B cell (primary cell): ENCODE measurements around the gene COL28A1. TPM values are rescaled to one million over a fixed set of nuclear protein-coding genes. Genes with fewer than 3 reads are reported as not detected.

Source experiments
- ATAC-seq: fragments of 200-7000 bp; cut with Tn5 transposase; one replicate; pipeline ENCODE4 v1.10.0; 2021; ENCODE audit warnings: low read depth, mild to moderate bottlenecking, moderate number of reproducible peaks, moderate library complexity
- CTCF ChIA-PET: fragments of 350-600 bp; sonication (Branson Sonifier 250); formaldehyde crosslinking; loops from one replicate; lab custom pipeline; 2021; ENCODE audit warnings: antibody characterized with exemption, inconsistent platforms; lab: Charles Lee
- POLR2A ChIA-PET: fragments of 350-600 bp; sonication (Branson Sonifier 250); formaldehyde crosslinking; loops from one replicate; lab custom pipeline; 2021; ENCODE audit warnings: antibody characterized with exemption; lab: Charles Lee
- DNase-seq: peaks from one replicate; pipeline ENCODE4 v3.0.0; 2013
- H2AFZ ChIP-seq: 2 replicates; pipeline ENCODE4 v1.6.1; 2012; ENCODE audit warnings: mild to moderate bottlenecking, low read depth, low read length; ENCODE audit not compliant: insufficient read depth, poor library complexity, severe bottlenecking
- H3K27ac ChIP-seq, 2 donors: 1 replicate in 1 of 2; 2 replicates in 1 of 2; pipeline ENCODE4 v1.5.1; 2012 to 2013; ENCODE audit warnings: low read length in 2 of 2, mild to moderate bottlenecking in 2 of 2, moderate library complexity in 1 of 2
- H3K27me3 ChIP-seq, 4 experiments: fragments of 200-600 bp in 1 of 4; sonication (generic) in 1 of 4; replicated peaks in 1 of 4; 1 replicate in 2 of 4; 2 replicates in 2 of 4; pipeline versions ENCODE4 v1.6.1 to v1.7.0; 2013 to 2016; ENCODE audit warnings: low read length in 3 of 4, mild to moderate bottlenecking in 2 of 4, mixed read lengths in 1 of 4, moderate library complexity in 1 of 4; ENCODE audit not compliant: insufficient read depth in 4 of 4, control insufficient read depth in 3 of 4; ENCODE audit errors: control extremely low read depth in 1 of 4
- H3K36me3 ChIP-seq, 2 experiments: replicated peaks in 1 of 2; 1 replicate in 1 of 2; 2 replicates in 1 of 2; pipeline versions ENCODE4 v1.6.1 to v1.7.1; 2013; ENCODE audit warnings: low read length in 1 of 2; ENCODE audit not compliant: insufficient read depth in 2 of 2, control insufficient read depth in 1 of 2; ENCODE audit errors: control extremely low read depth in 1 of 2, extremely low read depth in 1 of 2
- H3K4me1 ChIP-seq, 2 donors: fragments of 200-600 bp in 1 of 2; sonication (generic) in 1 of 2; 1 replicate in 1 of 2; 2 replicates in 1 of 2; pipeline versions ENCODE4 v1.5.1 to v1.6.1; 2013 to 2017; ENCODE audit warnings: low read length in 2 of 2; ENCODE audit not compliant: control insufficient read depth in 2 of 2, insufficient read depth in 2 of 2
- H3K4me2 ChIP-seq: replicated peaks from 2 replicates; pipeline ENCODE3; 2012; ENCODE audit warnings: mild to moderate bottlenecking, low read depth, low read length; ENCODE audit not compliant: poor library complexity, severe bottlenecking
- H3K4me3 ChIP-seq, 5 experiments: fragments of 200-600 bp in 1 of 5; sonication (generic) in 1 of 5; 1 replicate in 3 of 5; 2 replicates in 2 of 5; pipeline versions ENCODE4 v1.5.1 to v1.7.0; 2011 to 2016; ENCODE audit warnings: low read length in 4 of 5, mild to moderate bottlenecking in 4 of 5, low read depth in 2 of 5, control low read depth in 1 of 5, moderate library complexity in 1 of 5; ENCODE audit not compliant: insufficient read depth in 1 of 5; ENCODE audit errors: control extremely low read depth in 1 of 5, extremely low read depth in 1 of 5
- H3K79me2 ChIP-seq: fragments of 200-600 bp; sonication (generic); one replicate; pipeline ENCODE4 v1.6.0; 2016; ENCODE audit warnings: low read length; ENCODE audit not compliant: control insufficient read depth, insufficient read depth
- H3K9ac ChIP-seq: fragments of 200-600 bp; sonication (generic); 2 replicates; pipeline ENCODE4 v1.6.1; 2017; ENCODE audit warnings: mild to moderate bottlenecking, low read length, moderate library complexity
- H3K9me3 ChIP-seq, 3 donors: one replicate each; pipeline versions ENCODE4 v1.6.1 to v1.7.1; 2013; ENCODE audit warnings: low read length in 2 of 3; ENCODE audit not compliant: control insufficient read depth in 2 of 3, insufficient read depth in 1 of 3; ENCODE audit errors: control extremely low read depth in 1 of 3
- H4K20me1 ChIP-seq: 2 replicates; pipeline ENCODE4 v1.6.0; 2012; ENCODE audit warnings: mild to moderate bottlenecking, low read length; ENCODE audit not compliant: insufficient read depth, control insufficient read depth, poor library complexity, severe bottlenecking
- H3K27ac Mint-ChIP-seq: one replicate; pipeline ENCODE4 v1.8.0; 2021; ENCODE audit warnings: mixed read lengths
- H3K27me3 Mint-ChIP-seq: one replicate; pipeline ENCODE4 v1.8.0; 2021; ENCODE audit warnings: mixed read lengths
- H3K4me1 Mint-ChIP-seq: one replicate; pipeline ENCODE4 v1.8.0; 2021; ENCODE audit warnings: mixed read lengths
- H3K4me3 Mint-ChIP-seq: one replicate; pipeline ENCODE4 v1.8.0; 2021; ENCODE audit warnings: mixed read lengths
- H3K9me3 Mint-ChIP-seq: one replicate; pipeline ENCODE4 v1.8.0; 2022; ENCODE audit warnings: mixed read lengths; ENCODE audit not compliant: insufficient read depth
- EZH2 ChIP-seq: IDR thresholded peaks from 2 replicates; pipeline ENCODE4 v1.6.1; 2012; ENCODE audit warnings: borderline replicate concordance, low read depth, mild to moderate bottlenecking, moderate library complexity, low read length; ENCODE audit not compliant: insufficient read depth, poor library complexity, severe bottlenecking
- WGBS: methylation state at CpG from one replicate; pipeline ENCODE4 v1.1.5; 2013; ENCODE audit warnings: missing lambda C conversion rate; ENCODE audit not compliant: insufficient coverage; 5-methylcytosine and 5-hydroxymethylcytosine counted together
- intact Hi-C: fragments of 100-400 bp; cut with micrococcal nuclease; formaldehyde crosslinking; loops from one replicate; pipeline ENCODE4 v1.10.0; 2022
- polyA plus RNA-seq: library from polyadenylated mRNA; depleted of rRNA; stranded (reverse); fragments of >200 nt; gene quantifications from 2 replicates; pipeline ENCODE4 v1.2.3, GENCODE V29; 2012
- total RNA-seq, 2 donors: library from RNA; stranded (reverse); fragments of 120-200 nt in 1 of 2; gene quantifications; 1 replicate in 1 of 2; 2 replicates in 1 of 2; pipeline versions ENCODE4 v1.2.3 to v1.2.4, GENCODE V29; 2013 to 2022
- TF ChIP-seq, protein P1 (sequence below): fragments of 200-600 bp; IDR thresholded peaks from one replicate; pipeline ENCODE4 v1.8.0; 2022; ENCODE audit warnings: antibody characterized with exemption, mild to moderate bottlenecking

Gene COL28A1
- total and polyA plus RNA-seq, 2 donors (not counting 1 experiment from before 2014, with no cell fraction given): 0.18 to 0.67 TPM

DNA sequence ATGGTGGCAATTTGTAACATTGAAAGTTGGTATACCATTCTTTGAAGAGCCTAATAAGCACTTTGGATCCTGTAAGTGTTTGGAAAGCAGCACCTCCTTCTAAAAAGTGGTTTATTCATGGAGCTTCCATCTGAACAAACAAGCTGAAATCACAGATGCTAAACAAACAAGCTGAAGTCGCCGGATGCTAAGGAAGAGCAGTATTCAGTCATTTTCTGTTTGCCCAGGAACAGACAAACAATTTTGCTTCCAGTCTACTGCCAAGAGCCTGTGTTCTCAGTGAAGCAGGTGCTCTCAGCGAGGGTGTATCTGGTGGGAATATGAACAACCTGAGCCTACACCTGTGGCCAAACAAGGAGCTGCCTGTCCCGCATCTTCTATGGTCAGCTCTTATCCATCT, 6.3 kb downstream of the COL28A1 start:
- POLR2A ChIA-PET: no interaction called here
- Histone ChIP-seq H3K9ac (no peak overlapping the region), H3K4me1 (no peaks in the 10 kb centered on the region), H3K9me3 (peaks cover 0 to 2% (median 0%) of the 10 kb centered on the region in 3 donors), H3K36me3 (no peaks in the 10 kb centered on the region), H2AFZ (no peak overlapping the region), H3K27ac (no peak overlapping the region), H3K4me3 (no peak overlapping the region), H3K27me3 (peaks cover 0 to 10% (median 2%) of the 10 kb centered on the region in 4 experiments), H4K20me1 (no peaks in the 10 kb centered on the region), H3K79me2 (no peaks in the 10 kb centered on the region), H3K4me2 (no peak overlapping the region)
- no peak for TF ChIP-seq EZH2
- TF ChIP-seq, protein P1, sequence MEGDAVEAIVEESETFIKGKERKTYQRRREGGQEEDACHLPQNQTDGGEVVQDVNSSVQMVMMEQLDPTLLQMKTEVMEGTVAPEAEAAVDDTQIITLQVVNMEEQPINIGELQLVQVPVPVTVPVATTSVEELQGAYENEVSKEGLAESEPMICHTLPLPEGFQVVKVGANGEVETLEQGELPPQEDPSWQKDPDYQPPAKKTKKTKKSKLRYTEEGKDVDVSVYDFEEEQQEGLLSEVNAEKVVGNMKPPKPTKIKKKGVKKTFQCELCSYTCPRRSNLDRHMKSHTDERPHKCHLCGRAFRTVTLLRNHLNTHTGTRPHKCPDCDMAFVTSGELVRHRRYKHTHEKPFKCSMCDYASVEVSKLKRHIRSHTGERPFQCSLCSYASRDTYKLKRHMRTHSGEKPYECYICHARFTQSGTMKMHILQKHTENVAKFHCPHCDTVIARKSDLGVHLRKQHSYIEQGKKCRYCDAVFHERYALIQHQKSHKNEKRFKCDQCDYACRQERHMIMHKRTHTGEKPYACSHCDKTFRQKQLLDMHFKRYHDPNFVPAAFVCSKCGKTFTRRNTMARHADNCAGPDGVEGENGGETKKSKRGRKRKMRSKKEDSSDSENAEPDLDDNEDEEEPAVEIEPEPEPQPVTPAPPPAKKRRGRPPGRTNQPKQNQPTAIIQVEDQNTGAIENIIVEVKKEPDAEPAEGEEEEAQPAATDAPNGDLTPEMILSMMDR: no peak
- ATAC-seq (no peak), DNase-seq (no peak)
- 93% methylated on average over 2 of the region's 4 CpGs for WGBS
- CTCF ChIA-PET: interaction anchor here (1.1 kb wide), 1 partner anchor 426 kb away, joined by 3 read pairs; no protein-coding TSS in a partner anchor
- no peaks in the 10 kb centered on the region for H3K9me3 Mint-ChIP-seq
- H3K27me3 Mint-ChIP-seq: peaks cover 4% of the 10 kb centered on the region
- intact Hi-C loops: no loop called here
- H3K27ac Mint-ChIP-seq: no peak overlapping the region
- H3K4me3 Mint-ChIP-seq: no peak overlapping the region
- no peaks in the 10 kb centered on the region for H3K4me1 Mint-ChIP-seq

DNA sequence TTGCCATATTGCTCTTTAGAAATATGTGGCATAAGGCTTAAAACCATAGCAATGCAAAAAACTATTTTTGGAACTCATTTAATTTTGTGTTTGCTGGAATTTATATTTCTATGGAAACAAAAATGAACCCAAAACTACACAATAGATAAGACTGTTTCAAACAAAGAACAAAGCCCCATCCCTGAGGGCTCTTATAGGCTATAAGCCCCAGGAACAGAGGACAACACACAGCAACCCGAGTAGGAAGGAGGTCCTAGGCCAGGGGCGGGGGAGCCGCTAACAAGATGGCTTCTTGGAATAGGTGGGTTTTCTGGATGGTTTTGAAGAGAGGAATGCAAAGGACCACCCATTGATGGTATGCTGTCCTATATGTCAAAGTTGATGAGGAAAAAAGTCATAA, 8.6 kb downstream of the COL28A1 start:
- Mint-ChIP-seq H3K27me3 (peaks cover 4% of the 10 kb centered on the region), H3K27ac (no peak overlapping the region), H3K4me3 (no peak overlapping the region), H3K9me3 (no peaks in the 10 kb centered on the region), H3K4me1 (no peaks in the 10 kb centered on the region)
- no peaks in the 10 kb centered on the region for H3K4me1 ChIP-seq
- intact Hi-C loops: no loop called here
- ATAC-seq (no peak), DNase-seq (no peak)
- no peak overlapping the region for H3K4me2 ChIP-seq
- H3K27ac ChIP-seq: no peak overlapping the region
- ChIA-PET POLR2A (no interaction called here), CTCF (no interaction called here)
- H4K20me1 ChIP-seq: no peaks in the 10 kb centered on the region
- no peaks in the 10 kb centered on the region for H3K79me2 ChIP-seq
- H3K9ac ChIP-seq: no peak overlapping the region
- H3K9me3 ChIP-seq: no peaks in the 10 kb centered on the region
- no peak overlapping the region for H2AFZ ChIP-seq
- H3K27me3 ChIP-seq: peaks cover 0 to 10% (median 2%) of the 10 kb centered on the region in 4 experiments
- 97% methylated on average over 3 of the region's 3 CpGs for WGBS
- H3K36me3 ChIP-seq: no peaks in the 10 kb centered on the region
- H3K4me3 ChIP-seq: no peak overlapping the region
- no peak for TF ChIP-seq EZH2
- TF ChIP-seq, protein P1: no peak
